Small intestine (tissue), 7 donors: ENCODE results near the gene STAC2. TPM values are rescaled to one million over a fixed set of nuclear protein-coding genes. Genes with fewer than 3 reads are reported as not detected.

Experiments used
- DNase-seq, 2 donors: peaks; one replicate each; pipeline versions ENCODE4 v3.0.0 to v3.0.0-alpha.2; 2013
- FAIRE-seq: peaks from 2 replicates; lab custom pipeline; 2012; peaks lifted over from hg19 to GRCh38; lab: Jason Lieb, UNC
- H3K27ac ChIP-seq, 3 donors: one replicate each; pipeline ENCODE4 v1.5.1; 2013; ENCODE audit warnings: low read length in 2 of 3, mild to moderate bottlenecking in 2 of 3, control low read depth in 1 of 3, inconsistent platforms in 1 of 3, low read depth in 1 of 3, moderate library complexity in 1 of 3
- H3K27me3 ChIP-seq, 3 donors: one replicate each; pipeline ENCODE4 v1.6.1; 2013; ENCODE audit warnings: low read length in 3 of 3, inconsistent platforms in 1 of 3; ENCODE audit not compliant: control insufficient read depth in 3 of 3, insufficient read depth in 3 of 3
- H3K36me3 ChIP-seq, 3 donors: one replicate each; pipeline ENCODE4 v1.6.1; 2013; ENCODE audit warnings: low read length in 3 of 3, inconsistent platforms in 1 of 3, low read depth in 1 of 3, mild to moderate bottlenecking in 1 of 3, moderate library complexity in 1 of 3; ENCODE audit not compliant: control insufficient read depth in 3 of 3, insufficient read depth in 2 of 3
- H3K4me1 ChIP-seq, 3 donors: one replicate each; pipeline ENCODE4 v1.6.1; 2013; ENCODE audit warnings: low read length in 2 of 3, inconsistent platforms in 1 of 3, low read depth in 1 of 3, mild to moderate bottlenecking in 1 of 3, moderate library complexity in 1 of 3; ENCODE audit not compliant: control insufficient read depth in 3 of 3, insufficient read depth in 2 of 3
- H3K4me3 ChIP-seq, 3 donors: one replicate each; pipeline ENCODE4 v1.5.1; 2013; ENCODE audit warnings: low read length in 3 of 3, control low read depth in 1 of 3, inconsistent platforms in 1 of 3, low read depth in 1 of 3, mild to moderate bottlenecking in 1 of 3, moderate library complexity in 1 of 3
- H3K9me3 ChIP-seq, 2 donors: one replicate each; pipeline ENCODE4 v1.6.1; 2013; ENCODE audit warnings: low read depth in 1 of 2, low read length in 1 of 2; ENCODE audit not compliant: control insufficient read depth in 2 of 2, insufficient read depth in 1 of 2
- WGBS, 3 donors: extraction: QIAGEN DNeasy Blood & Tissue Kit; methylation state at CpG; one replicate each; pipeline ENCODE4 v1.1.7; 2013; 5-methylcytosine and 5-hydroxymethylcytosine counted together
- polyA plus RNA-seq, 4 donors: library from polyadenylated mRNA; stranded (reverse) in 3 of 4; unstranded in 1 of 4; fragments of 200-250 nt in 3 of 4; fragments of 120-200 nt in 1 of 4; gene quantifications; one replicate each; pipeline versions ENCODE4 v1.2.1 to v1.2.3, GENCODE V29; 2013
- donor health status: healthy with polysubstance abuse.
- donor health status: control.
- donor health status: control.
- donor health status: Bipolar disorder and iron deficiency.
- donor health status: healthy.

STAC2 gene
- polyA plus RNA-seq, 4 donors: 0.31 to 0.64 TPM; not detected in 2

GRCh38 chr17:39164675-39165143 is 61.0 kb downstream of the STAC2 start:
- peak overlapping the region; percentile 0 to 49 (median 42) for H3K4me3 ChIP-seq
- no peaks in the 10 kb centered on the region for H3K36me3 ChIP-seq
- peaks cover 0 to 6% (median 0%) of the 10 kb centered on the region in 3 donors for H3K4me1 ChIP-seq
- H3K9me3 ChIP-seq: no peaks in the 10 kb centered on the region
- FAIRE-seq (no peak), DNase-seq (peak; percentile 74 to 78)
- peaks cover 0 to 40% (median 4%) of the 10 kb centered on the region in 3 donors for H3K27me3 ChIP-seq
- WGBS, 3 donors: 0 to 3% (median 1%) methylated on average over 15 of the region's 15 CpGs
- H3K27ac ChIP-seq: no peak overlapping the region

DNA sequence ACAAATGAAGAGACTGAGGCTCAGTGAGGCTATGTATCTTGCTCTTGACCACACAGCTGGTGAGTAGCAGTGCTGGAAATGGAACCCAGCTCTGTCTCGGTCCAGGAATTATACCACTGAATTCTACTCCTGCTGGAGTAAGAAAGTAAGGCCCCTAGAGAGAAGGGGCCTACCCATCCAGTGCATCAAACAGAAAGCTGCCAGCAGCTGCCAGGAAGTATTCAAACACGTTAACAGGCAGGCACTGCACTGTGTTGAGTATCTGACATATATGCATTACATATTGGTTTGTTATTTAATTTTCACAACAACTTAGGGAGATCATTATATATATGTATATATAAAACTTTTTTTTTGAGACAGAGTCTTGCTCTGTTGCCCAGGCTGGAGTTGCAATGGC is 63.8 kb downstream of the STAC2 start:
- DNase-seq (no peak), FAIRE-seq (no peak)
- Histone ChIP-seq H3K36me3 (no peaks in the 10 kb centered on the region), H3K4me1 (peaks cover 0 to 6% (median 0%) of the 10 kb centered on the region in 3 donors), H3K9me3 (no peaks in the 10 kb centered on the region), H3K27ac (no peak overlapping the region), H3K4me3 (no peak overlapping the region), H3K27me3 (peaks cover 0 to 35% (median 4%) of the 10 kb centered on the region in 3 donors)
- 68 to 76% (median 68%) methylated on average over 2 of the region's 2 CpGs for WGBS, 3 donors

Other genes starting within 250 kb of the STAC2 start
- gene PLXDC1, start 74.3 kb downstream of the STAC2 start, polyA plus RNA-seq: 10 to 100 TPM in 1 of 4 donors, 1 to 10 TPM in 3; 2.1 to 12.7 (median 3.4) TPM
- gene ARL5C, start 59.8 kb downstream of the STAC2 start, polyA plus RNA-seq: under 1 TPM in 1 of 4 donors, not detected in 3; 0.06 TPM
- gene CACNB1, start 28.3 kb downstream of the STAC2 start, polyA plus RNA-seq: 1 to 10 TPM in 2 of 4 donors, under 1 TPM in 2; 0.45 to 3.7 (median 1.5) TPM
- 1,000 to 10,000 TPM; 1,923 to 3,263 (median 2,767) TPM for gene RPL19, start 25.7 kb downstream of the STAC2 start, polyA plus RNA-seq
- gene FBXL20, start 175.7 kb upstream of the STAC2 start, polyA plus RNA-seq: 10 to 100 TPM in 1 of 4 donors, 1 to 10 TPM in 3; 1.9 to 10.4 (median 3.0) TPM
- 10 to 100 TPM in 2 of 4 donors, 1 to 10 TPM in 2; 4.5 to 27.5 (median 10.0) TPM for gene MED1, start 225.3 kb upstream of the STAC2 start, polyA plus RNA-seq
- 10 to 100 TPM in 2 of 4 donors, 1 to 10 TPM in 2; 6.2 to 47.4 (median 11.3) TPM for gene CDK12, start 235.5 kb upstream of the STAC2 start, polyA plus RNA-seq